ENCODE measurements around the gene OR51E2.

OR51E2 gene

GRCh38 chr11:4680341-4680740 lies 17.3 kb downstream of the OR51E2 start:
- peak overlapping the region; percentile 81 for H3K27ac ChIP-seq
- no peak for TF ChIP-seq CTCF (conservative IDR thresholded peaks at IDR 0.05)

- H3K27ac ChIP-seq: peak overlapping the region; percentile 81
- no peak for TF ChIP-seq CTCF (conservative IDR thresholded peaks at IDR 0.05)
Observed at GRCh38 chr11:4677948-4678347, 19.7 kb downstream of the OR51E2 start.

GRCh38 chr11:4673781-4674180 lies 23.9 kb downstream of the OR51E2 start:
- peak overlapping the region; percentile 79 for H3K27ac ChIP-seq
- TF ChIP-seq CTCF (conservative IDR thresholded peaks at IDR 0.05): no peak

GRCh38 chr11:4672470-4672869 lies 25.2 kb downstream of the OR51E2 start:
- no peak for TF ChIP-seq CTCF (conservative IDR thresholded peaks at IDR 0.05)
- peak overlapping the region; percentile 79 for H3K27ac ChIP-seq

- TF ChIP-seq CTCF (conservative IDR thresholded peaks at IDR 0.05): no peak
Observed at GRCh38 chr11:4671741-4672140, 25.9 kb downstream of the OR51E2 start.

GRCh38 chr11:4665424-4665823 lies 32.2 kb downstream of the OR51E2 start:
- TF ChIP-seq CTCF (conservative IDR thresholded peaks at IDR 0.05): no peak
- H3K27ac ChIP-seq: no peak overlapping the region

More at GRCh38 chr11:4671741-4672140, 25.9 kb downstream of the OR51E2 start:
- no peak overlapping the region for H3K27ac ChIP-seq

GRCh38 chr11:4664786-4665185 lies 32.9 kb downstream of the OR51E2 start:
- no peak overlapping the region for H3K27ac ChIP-seq
- no peak for TF ChIP-seq CTCF (conservative IDR thresholded peaks at IDR 0.05)

GRCh38 chr11:4664183-4664582 lies 33.5 kb downstream of the OR51E2 start:
- no peak overlapping the region for H3K27ac ChIP-seq
- no peak for TF ChIP-seq CTCF (conservative IDR thresholded peaks at IDR 0.05)

Data from VCaP (cell line).